ENCODE data around the gene LAG3.
A peak's percentile ranks its signal among the peaks of the same experiment; 100 is the strongest.

Gene LAG3

GRCh38 chr12:6772726-6773589, 638 bp downstream of the LAG3 start:
- DNase-seq = no peak

- peak; percentile 46 to 56 for DNase-seq
Measured at GRCh38 chr12:6773590-6774351, 1.5 kb downstream of the LAG3 start.

- no peak for DNase-seq
Measured at GRCh38 chr12:6774499-6775062, 2.3 kb downstream of the LAG3 start.

- DNase-seq = no peak
Measured at GRCh38 chr12:6775185-6776174, 3.2 kb downstream of the LAG3 start.

- no peak for DNase-seq
Measured at GRCh38 chr12:6777386-6777785, 5.1 kb downstream of the LAG3 start.

- no peak for DNase-seq
Measured at GRCh38 chr12:6778217-6778573, 5.9 kb downstream of the LAG3 start.

- DNase-seq = peak; percentile 83
Measured at GRCh38 chr12:6778574-6779550, 6.5 kb downstream of the LAG3 start.

GRCh38 chr12:6779708-6780432, 7.5 kb downstream of the LAG3 start:
- DNase-seq = no peak

GRCh38 chr12:6780573-6780972, 8.3 kb downstream of the LAG3 start:
- DNase-seq = no peak

GRCh38 chr12:6782119-6782518, 9.8 kb downstream of the LAG3 start:
- no peak for DNase-seq

- no peak for DNase-seq
Measured at GRCh38 chr12:6782850-6783566, 10.7 kb downstream of the LAG3 start.

GRCh38 chr12:6783828-6784227, 11.5 kb downstream of the LAG3 start:
- DNase-seq = no peak

- no peak for DNase-seq
Measured at GRCh38 chr12:6784296-6784695, 12.0 kb downstream of the LAG3 start.

- DNase-seq = no peak
Measured at GRCh38 chr12:6784761-6785160, 12.4 kb downstream of the LAG3 start.

- no peak for DNase-seq
Measured at GRCh38 chr12:6786416-6787094, 14.2 kb downstream of the LAG3 start.

- DNase-seq = no peak
Measured at GRCh38 chr12:6787309-6787708, 15.0 kb downstream of the LAG3 start.

- peak; percentile 61 to 62 for DNase-seq
Measured at GRCh38 chr12:6788972-6789924, 16.9 kb downstream of the LAG3 start, which contains the start of gene CD4. TSS of gene CD4 (plus strand) at chr12:6789528. CDS start at chr12:6800139, 10,611 bp downstream.

Measured in activated CD4-positive, alpha-beta T cell treated with anti-CD3 and anti-CD28 coated beads, Interleukin-2, amount 50 U/mL, for 4 hours (primary cell).